ENCODE data around the gene ISG15.
"Not testable (repeated sequence)": the region's sequence is repeated elsewhere in the genome, so short reads cannot be mapped to it uniquely, and the experiment has no call there.

ISG15 gene

DNA sequence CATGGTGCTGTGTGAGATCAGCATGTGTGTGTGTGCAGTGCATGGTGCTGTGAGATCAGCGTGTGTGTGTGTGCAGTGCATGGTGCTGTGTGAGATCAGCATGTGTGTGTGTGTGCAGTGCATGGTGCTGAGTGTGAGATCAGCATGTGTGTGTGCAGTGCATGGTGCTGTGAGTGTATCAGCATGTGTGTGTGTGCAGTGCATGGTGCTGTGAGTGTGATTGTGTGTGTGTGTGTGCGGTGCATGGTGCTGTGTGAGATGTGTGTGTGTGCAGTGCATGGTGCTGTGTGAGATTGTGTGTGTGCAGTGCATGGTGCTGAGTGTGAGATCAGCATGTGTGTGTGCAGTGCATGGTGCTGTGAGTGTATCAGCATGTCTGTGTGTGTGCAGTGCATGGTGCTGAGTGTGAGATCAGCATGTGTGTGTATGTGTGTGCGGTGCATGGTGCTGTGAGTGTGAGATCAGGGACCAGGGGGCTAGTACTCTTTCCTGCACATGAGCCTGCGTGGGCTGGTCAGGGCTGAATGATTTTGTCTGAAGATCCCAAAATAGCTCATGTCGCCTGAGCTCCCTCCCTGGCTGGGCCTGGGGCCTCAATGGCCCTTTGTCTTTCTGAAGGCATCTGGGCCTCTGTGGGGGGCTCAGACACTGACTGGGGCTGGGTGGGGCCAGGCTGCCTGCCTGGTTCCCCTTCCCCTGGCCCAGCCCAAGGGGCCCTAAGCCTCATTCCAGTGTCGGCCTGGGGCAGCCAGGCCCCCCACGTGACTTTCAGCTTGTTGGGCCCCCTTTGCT lies 17.8 kb downstream of the ISG15 start:
- not testable (repeated sequence) for DNase-seq

DNA sequence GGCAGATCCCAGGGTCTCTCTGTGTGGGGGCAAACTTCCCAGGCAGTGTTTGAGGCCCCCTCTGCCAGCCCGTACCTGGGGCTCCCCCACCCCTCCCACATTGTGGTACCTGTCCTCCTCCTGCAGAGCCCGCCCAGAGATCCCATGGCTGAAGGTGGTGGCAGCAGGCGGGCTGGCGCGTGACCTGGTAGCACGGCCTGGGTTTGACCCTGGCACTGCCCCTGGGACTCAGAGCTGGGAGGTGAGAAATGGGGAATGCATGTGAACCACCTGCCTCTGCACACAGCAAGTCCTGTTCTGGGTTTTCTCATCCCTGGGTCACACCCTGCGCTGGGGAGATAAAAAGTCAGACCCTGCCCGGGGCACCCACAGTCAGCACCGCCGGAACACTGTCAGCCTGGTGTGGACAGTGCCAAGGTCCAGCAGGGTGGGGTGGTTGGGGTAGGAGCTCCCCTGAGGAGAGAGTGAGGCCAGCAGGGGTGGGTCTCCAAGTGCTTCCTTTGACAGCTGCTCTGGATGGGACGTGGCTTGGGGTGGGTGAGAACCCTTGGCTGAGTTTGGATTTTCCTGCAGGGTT lies 18.4 kb downstream of the ISG15 start:
- DNase-seq = no peak

DNA sequence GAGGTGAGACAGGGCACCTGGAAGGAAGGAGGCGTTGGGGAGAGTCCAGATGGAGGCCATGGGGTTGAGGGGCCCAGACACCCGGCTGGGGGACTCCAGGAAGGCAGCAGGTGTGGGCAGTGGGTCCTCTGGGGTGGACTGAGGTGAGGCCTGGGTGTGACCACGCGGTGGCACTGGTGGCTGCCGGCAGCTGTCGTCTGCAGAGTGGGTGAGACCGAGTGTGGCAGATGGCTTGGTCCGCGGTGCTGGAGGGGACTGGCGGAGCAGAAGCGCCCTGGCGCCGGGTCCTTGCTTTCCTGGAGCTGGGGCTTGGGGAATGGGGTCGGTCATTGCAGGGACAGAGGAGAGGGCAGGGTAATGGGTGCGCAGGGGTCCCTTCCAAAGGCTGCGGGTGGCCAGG lies 19.1 kb downstream of the ISG15 start:
- DNase-seq = no peak

DNA sequence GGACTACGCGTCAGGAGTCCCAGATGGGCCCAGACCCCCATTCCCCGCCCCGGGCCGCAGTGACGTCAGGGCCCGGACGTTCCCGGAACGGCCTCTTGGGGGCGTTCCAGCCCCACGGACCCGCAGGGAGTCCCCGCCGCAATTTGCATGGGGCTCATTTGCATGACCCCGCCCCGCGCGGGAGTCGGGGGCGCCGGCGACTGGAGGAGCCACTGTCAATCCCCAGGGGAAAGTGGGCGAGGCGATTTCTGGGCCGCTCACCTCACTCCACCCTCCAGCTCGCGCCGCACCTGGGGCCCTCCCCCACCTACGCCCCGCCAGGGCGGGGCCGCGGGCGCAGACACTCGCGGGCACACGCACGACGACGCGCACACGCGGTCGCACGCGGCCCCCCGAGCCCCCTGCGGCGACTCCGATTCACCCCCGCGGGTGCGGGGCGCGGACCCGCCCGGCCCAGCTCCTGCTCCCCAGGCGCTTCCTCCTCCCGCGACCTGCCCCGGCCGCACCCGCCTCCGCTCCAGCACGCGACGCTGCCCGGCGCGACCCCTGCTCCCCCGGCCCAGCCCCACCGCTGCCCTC lies 19.8 kb downstream of the ISG15 start:
- DNase-seq = peak; percentile 90

DNA sequence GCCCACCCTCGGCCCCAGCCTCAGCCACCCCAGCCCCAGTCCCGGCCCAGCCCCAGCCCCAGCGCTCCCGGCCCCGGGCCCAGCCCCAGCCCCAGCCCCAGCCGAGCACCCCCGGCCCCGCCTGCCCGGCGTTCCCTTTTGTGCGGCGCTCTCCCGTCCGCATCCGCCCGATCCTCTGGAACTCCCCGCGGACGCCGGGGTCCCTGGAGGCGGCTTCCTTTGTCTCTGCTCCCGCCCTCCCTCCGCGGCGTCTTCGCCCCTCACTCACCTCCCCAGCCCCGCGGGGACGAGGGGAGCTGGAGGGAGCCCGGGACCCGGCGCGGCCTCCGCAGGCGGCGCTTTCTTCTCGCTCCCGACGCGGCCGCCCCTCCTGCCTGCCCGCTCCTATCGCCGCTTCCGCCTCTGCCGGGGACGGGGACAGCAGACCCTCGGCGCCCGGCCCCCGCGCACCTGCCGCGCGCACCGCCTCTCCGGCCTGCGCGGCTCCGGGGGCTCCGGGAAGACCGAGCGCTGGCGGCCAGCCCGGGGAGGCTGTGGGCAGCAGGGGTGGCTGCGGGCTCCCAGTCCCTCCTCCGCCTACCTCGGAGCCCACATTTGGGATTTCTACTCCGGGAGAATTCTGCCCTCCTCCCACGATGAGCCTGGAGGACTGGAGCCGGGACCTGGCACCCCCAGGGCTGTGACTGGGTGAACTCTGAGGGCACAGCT lies 20.6 kb downstream of the ISG15 start:
- no peak for DNase-seq

DNA sequence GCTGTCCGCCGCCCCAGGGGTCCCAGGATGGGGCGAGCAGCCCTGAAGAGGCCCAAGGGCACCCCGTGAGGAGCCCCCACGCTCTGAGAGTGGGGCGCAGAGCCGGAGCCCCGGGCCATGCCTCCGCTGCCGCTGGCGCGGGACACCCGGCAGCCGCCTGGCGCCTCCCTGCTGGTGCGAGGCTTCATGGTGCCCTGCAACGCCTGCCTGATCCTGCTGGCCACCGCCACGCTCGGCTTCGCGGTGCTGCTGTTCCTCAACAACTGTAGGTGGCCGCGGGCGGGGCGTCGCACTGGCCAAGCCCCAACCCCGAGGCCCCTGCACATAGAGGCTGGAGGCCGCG lies 21.1 kb downstream of the ISG15 start:
- DNase-seq = no peak

DNA sequence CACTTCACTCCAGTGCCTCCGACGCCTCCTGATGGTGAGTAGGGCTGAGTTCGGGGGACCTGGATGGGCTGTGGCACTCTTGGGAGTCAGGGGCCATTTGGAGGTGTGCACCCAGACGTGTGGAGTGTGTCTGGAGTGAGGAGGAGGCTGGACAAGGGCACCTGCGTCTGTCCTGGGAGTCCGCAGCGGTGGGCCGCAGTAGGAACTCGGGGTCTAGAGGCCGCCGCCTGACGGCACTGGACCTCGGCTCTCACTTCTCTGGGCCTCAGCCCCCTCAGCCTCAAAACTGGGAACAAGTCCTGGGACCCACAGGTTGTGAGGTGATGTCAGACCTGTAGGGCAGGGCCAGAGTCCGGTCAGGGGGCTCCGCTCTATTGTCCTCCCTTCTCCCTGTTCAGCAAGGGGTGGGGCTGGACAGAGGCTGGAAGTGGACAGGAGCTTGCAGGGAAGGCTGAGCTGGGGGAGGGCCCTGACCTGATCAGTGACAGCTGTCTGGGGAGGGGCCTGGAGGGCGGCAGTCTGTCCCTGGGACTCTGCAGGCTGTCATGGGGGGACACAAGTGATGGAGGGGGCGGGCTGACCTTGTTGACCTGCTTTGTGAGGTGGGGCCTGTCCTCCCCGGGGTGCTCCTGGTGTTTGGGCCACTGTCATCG lies 22.1 kb downstream of the ISG15 start:
- no peak for DNase-seq

DNA sequence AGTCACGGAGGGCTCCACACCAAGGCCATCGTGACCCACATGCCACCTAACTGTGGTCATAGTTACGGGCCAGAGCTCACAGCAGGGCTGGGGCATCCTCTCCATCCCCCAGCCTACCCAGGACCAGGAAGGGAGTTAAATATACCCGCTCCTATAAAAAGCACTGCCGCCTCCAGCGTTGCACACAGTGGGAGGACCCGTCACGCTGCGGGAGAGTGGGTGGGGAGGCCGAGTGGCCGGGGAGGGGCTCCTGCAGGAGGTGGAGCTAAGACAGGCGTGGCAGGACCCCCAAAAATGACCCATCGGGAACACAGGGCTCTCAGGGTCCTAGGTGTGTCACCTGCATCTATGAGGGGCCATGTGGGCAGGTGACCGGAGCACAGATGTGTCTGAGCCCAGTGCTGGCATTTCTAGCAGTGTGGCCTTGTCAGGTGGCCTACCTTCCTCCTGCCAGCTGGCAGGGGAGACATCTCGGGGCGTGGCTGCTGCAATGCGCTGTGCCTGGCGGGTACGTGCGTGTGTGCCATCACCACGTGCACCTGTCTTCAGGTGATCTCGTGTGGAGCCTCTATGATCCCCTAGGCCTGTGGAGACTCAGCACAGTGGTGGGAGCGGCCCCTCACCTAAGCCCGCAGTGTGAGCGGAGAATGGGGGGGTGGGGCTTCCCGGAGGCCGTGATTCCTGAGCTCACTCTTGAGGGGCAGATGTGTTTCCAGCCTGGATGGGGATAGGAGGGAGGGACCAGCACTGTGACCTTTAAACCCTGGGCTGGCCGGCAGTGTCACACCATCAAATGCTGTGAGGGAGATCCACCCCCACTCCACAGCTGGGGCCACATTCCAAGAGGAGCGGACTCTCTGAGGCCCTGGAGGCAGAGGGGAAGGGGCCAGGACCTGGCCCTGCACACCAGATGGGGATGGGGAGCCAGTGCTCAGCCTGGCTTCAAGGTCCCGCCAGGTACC lies 24.4 kb downstream of the ISG15 start:
- DNase-seq = no peak

DNA sequence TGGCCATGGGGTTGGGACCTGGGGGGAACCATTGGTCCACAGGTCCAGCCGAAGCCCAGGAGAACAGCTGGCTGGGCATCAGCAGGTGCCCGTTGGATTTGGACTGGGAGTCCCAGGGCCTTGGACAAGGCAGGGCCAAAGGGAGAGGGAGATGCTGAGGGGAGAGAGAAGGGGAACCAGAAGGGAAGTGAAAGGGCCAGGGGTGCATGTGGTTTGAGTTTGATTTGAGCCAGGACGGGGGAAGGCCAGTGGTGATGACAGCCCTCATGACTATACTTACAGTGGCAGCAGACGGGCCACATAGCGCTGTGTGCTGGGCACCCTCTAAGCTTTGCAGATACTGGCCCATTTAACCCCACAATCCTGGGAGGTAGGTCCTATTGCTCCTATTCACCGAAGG lies 25.4 kb downstream of the ISG15 start:
- DNase-seq = no peak

DNA sequence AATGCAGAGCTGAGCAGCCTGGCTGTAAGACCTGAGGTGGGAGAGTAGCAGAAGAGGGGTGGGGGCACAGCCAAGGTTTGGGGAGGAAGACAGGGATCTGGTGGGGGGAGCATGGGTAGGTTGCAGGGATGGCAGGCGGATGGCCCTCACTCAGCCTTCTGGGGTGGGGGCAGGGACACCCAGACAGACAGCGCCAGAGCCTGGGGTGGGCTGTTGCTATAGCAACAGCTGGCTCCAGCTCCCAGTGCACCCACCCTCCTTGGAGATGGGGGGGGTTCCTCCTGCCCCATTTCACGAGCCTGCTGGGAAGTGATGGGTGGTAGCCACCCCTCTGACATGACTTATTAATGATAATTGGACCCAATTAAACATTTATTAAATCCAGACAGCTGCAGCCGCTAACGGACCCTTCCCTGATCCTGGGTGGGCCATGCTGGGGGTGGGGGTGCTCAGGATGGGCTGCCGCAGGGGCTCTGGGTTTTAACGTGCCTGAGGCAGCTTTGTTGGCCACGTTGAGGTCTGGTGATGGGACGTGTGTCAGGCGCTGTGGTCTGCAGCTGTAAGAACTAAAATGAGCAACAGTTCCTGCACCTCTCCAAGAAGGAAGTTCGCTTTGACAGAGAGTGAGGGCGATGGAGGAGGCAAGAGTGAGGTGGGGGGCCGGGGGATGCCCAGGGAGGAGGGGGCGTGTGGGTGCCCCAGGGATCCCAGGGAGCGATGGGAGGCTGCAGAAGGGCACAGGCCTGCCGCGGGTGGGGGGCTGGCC lies 26.0 kb downstream of the ISG15 start:
- DNase-seq = no peak

DNA sequence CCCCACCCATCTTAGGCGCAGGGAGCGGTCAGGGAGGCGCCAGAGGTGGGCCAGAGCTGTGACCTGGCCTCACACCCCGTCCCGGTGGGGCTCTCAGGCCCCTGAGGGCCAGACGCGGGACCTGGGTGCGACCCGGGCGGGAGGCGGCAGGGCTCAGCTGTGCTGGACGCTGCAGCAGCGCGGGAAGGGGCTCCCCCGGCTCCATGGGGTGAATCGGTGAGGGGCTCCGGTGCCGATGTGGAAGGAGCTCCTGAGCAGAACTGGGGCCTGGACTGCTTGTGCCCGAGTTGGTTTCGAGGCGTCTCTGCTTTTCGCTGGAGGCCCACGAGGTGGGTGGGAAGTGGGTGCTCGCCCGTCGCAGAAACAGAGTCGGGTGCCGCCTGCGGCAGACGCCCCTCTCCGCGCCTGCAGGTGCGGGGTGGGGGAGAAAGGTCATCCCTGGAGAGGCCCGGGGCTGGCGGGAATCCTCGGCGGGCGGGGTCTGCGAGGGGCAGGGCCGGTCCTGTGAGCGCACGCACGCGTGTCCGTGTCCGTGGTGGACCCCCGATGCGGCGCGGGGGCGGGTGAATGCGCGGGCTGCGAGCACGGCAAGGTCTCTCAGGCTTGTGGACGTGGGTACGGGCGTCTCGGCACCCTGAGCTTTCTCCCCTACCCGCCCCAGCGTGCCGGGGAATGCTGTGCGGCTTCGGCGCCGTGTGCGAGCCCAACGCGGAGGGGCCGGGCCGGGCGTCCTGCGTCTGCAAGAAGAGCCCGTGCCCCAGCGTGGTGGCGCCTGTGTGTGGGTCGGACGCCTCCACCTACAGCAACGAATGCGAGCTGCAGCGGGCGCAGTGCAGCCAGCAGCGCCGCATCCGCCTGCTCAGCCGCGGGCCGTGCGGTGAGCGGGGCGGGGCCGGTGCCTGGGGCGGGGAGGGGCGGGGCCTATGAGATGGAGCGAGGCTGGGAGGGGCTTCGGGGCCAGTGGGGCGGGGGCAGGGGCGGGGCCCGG lies 27.0 kb downstream of the ISG15 start:
- DNase-seq = peak; percentile 66

DNA sequence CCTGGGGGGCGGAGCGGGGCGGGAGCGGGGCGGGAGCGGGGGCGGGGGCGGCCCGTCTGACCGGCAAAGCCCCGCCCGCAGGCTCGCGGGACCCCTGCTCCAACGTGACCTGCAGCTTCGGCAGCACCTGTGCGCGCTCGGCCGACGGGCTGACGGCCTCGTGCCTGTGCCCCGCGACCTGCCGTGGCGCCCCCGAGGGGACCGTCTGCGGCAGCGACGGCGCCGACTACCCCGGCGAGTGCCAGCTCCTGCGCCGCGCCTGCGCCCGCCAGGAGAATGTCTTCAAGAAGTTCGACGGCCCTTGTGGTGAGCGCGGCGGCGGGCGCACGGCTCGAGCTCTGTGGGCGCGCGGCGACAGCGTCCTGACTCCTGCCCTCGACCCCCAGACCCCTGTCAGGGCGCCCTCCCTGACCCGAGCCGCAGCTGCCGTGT lies 27.8 kb downstream of the ISG15 start:
- no peak for DNase-seq

DNA sequence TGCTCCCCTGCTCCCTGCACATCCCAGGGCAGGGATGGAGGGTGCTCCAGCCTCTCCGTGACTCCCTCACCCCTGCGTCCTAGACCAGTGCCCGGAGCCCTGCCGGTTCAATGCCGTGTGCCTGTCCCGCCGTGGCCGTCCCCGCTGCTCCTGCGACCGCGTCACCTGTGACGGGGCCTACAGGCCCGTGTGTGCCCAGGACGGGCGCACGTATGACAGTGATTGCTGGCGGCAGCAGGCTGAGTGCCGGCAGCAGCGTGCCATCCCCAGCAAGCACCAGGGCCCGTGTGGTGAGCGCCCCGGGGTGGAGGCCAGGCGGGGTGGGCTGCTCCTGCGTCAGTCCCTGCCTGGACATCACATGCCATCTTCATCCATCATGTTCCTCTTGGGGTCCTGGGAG lies 28.6 kb downstream of the ISG15 start:
- DNase-seq = no peak

DNA sequence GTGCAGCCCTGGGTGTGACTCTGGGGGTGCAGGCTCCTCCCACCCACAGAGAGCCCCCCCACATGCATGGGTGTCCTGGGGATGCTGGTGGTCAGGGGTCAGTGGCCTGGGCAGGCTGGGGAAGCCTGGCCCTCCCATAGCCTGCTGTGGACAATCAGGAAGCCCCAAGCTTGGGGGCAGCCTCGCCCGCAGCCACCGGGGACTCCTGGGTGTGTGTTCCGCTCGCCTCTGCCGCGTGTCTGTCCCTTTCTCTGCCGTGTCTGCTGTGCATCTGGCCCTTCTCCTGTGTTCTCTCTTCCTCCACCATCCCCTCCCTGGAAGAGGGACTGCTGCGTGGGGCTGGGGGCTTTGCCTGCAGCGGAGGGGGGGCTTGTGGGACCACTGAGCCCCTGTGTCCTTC lies 29.5 kb downstream of the ISG15 start:
- DNase-seq = no peak

DNA sequence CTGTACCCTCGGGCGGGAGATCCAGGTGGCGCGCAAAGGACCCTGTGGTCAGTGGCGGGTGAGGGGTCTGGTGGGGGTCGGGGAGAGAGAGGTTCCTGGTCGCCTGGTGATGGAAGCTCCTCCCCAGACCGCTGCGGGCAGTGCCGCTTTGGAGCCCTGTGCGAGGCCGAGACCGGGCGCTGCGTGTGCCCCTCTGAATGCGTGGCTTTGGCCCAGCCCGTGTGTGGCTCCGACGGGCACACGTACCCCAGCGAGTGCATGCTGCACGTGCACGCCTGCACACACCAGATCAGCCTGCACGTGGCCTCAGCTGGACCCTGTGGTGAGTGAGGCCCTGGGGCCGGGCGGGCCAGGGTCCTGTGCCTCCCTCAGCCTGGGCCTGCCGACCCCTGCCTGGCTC lies 30.1 kb downstream of the ISG15 start:
- no peak for DNase-seq

DNA sequence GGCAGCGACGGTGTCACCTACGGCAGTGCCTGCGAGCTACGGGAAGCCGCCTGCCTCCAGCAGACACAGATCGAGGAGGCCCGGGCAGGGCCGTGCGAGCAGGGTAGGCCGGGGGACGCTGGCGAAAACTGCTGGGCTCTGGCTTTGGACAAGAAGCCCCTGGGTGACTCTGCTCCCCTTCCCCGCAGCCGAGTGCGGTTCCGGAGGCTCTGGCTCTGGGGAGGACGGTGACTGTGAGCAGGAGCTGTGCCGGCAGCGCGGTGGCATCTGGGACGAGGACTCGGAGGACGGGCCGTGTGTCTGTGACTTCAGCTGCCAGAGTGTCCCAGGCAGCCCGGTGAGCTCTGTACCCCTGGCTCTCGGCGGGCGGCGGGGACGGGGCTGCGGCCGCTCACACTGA lies 30.6 kb downstream of the ISG15 start:
- DNase-seq = no peak

DNA sequence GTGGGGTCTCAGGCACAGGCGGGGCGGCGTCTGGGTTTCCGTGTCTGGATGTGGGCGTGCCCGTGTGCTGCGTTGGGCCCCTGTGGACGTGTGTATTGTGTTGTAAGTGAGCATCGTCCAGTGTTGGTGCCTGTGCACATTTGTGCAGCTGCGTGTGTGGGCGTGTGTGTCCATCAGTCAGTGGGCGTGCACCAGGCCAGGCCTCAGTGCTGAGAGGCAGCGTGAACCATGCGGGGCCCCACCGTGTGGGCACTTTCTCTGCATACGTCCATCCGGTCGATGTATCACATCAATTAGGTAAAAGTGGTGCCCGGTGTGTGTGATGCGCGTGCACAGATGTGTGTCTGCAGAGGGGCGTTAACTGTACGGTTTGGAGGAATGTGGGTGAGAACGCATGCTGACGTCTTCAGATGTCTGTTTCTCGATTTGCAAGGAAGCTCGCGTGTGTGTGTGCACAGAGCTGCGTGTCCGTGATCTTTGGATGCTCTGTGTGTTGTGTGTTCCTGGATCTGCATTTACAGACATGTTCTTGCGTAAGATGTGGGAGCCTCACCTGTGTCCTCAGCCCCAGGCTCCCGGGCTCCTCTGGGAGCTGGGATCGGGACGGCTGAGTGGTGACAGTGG lies 31.3 kb downstream of the ISG15 start:
- no peak for DNase-seq

DNA sequence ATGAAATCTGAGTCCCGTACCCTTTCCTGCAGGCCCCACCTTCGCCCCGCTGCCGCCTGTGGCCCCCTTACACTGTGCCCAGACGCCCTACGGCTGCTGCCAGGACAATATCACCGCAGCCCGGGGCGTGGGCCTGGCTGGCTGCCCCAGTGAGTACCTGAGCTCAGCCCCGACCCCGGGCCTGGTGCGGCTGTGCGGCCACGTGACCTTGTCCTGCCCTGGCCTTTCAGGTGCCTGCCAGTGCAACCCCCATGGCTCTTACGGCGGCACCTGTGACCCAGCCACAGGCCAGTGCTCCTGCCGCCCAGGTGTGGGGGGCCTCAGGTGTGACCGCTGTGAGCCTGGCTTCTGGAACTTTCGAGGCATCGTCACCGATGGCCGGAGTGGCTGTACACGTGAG lies 31.8 kb downstream of the ISG15 start:
- DNase-seq = no peak

DNA sequence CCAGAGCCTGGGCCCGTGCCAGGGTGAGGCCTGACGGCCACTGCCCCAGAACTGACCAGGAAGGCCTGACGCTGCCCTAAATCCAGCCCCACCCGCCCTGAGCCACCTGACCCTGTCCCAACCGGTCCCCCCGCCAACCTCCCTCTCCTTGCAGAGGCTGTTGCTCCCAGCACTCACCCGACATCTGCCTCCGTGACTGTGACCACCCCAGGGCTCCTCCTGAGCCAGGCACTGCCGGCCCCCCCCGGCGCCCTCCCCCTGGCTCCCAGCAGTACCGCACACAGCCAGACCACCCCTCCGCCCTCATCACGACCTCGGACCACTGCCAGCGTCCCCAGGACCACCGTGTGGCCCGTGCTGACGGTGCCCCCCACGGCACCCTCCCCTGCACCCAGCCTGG lies 32.9 kb downstream of the ISG15 start:
- DNase-seq = no peak

DNA sequence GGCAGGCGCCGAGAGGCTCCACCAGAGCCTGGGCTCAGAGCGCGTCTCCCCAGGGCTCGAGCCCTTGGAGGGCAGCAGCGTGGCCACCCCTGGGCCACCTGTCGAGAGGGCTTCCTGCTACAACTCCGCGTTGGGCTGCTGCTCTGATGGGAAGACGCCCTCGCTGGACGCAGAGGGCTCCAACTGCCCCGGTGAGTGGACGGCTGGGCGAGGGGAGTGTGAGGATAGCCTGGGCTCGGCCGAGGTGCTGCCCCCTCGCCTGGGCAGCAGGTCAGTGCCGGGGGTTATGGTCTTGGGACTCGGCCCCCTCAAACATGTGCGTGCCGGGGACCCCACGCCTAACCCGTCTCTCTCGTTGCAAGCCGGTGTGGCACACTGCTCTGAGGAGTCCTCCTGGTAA lies 33.5 kb downstream of the ISG15 start:
- DNase-seq = no peak

Measured in activated T-cell treated with anti-CD3 and anti-CD28 coated beads for 4 hours (primary cell).